K562 (cell line): Measurements from ENCODE around the gene SLC22A23. TPM values are rescaled to one million over a fixed set of nuclear protein-coding genes. Genes with fewer than 3 reads are reported as not detected.

Experiments used
- BHLHE40 ChIP-seq: IDR thresholded peaks from 2 replicates; pipeline ENCODE4 v1.6.1; 2011; ENCODE audit warnings: low read length, improper control_type of control experiment
- CHD1 ChIP-seq: fragments of 200-600 bp; sonication (generic); IDR thresholded peaks from one replicate; pipeline ENCODE4 v1.6.1; 2012; ENCODE audit warnings: mild to moderate bottlenecking, moderate library complexity, low read length, inconsistent platforms
- EGR1 ChIP-seq: fragments of 450-650 bp; conservative IDR thresholded peaks from 2 replicates; pipeline ENCODE4 v1.6.1; 2017; ENCODE audit warnings: mild to moderate bottlenecking
- EZH2 ChIP-seq: IDR thresholded peaks from 2 replicates; pipeline ENCODE4 v1.6.1; 2012; ENCODE audit warnings: low read depth, mild to moderate bottlenecking, inconsistent platforms, low read length, borderline replicate concordance
- FOXK1 ChIP-seq: sonication (generic); formaldehyde crosslinking; IDR thresholded peaks from 2 replicates; pipeline ENCODE4 v1.8.0; 2022; ENCODE audit warnings: missing genetic modification reagents, mild to moderate bottlenecking, borderline replicate concordance
- HEY1 ChIP-seq: fragments of 250-450 bp; sonication (Bioruptor Pico); IDR thresholded peaks from 2 replicates; pipeline ENCODE4 v1.5.0; 2020; ENCODE audit warnings: mild to moderate bottlenecking, moderate library complexity, borderline replicate concordance
- HIVEP1 ChIP-seq: fragments of 250-450 bp; sonication (Bioruptor Pico); IDR thresholded peaks from 2 replicates; pipeline ENCODE4 v1.4.0; 2020; ENCODE audit warnings: mild to moderate bottlenecking
- HLTF ChIP-seq: fragments of 450-650 bp; IDR thresholded peaks from 2 replicates; pipeline ENCODE4 v1.6.1; 2016
- HOMEZ ChIP-seq: fragments of 250-450 bp; sonication (Bioruptor Pico); IDR thresholded peaks from 2 replicates; pipeline ENCODE4 v1.4.0; 2020; ENCODE audit warnings: mild to moderate bottlenecking, moderate library complexity
- HSF4 ChIP-seq: fragments of 250-450 bp; sonication (Bioruptor Pico); IDR thresholded peaks from 2 replicates; pipeline ENCODE4 v2.1.2; 2022; ENCODE audit warnings: mild to moderate bottlenecking, moderate library complexity, borderline replicate concordance
- MBD2 ChIP-seq: sonication (generic); IDR thresholded peaks from 2 replicates; pipeline ENCODE4 v1.6.1; 2016; ENCODE audit warnings: low read depth, borderline replicate concordance
- NCOA1 ChIP-seq: fragments of 450-650 bp; IDR thresholded peaks from 2 replicates; pipeline ENCODE4 v1.6.1; 2016; ENCODE audit warnings: low read depth
- NFE2 ChIP-seq: IDR thresholded peaks from 2 replicates; pipeline ENCODE4 v1.6.1; 2014; ENCODE audit warnings: antibody characterized with exemption, low read depth
- NRF1 ChIP-seq, 2 experiments: fragments of 450-650 bp; IDR thresholded peaks in 1 of 2; conservative IDR thresholded peaks in 1 of 2; 2 replicates each; pipeline ENCODE4 v1.6.1; 2014; ENCODE audit warnings: mild to moderate bottlenecking in 2 of 2
- PATZ1 ChIP-seq: fragments of 250-450 bp; sonication (Bioruptor Pico); IDR thresholded peaks from 2 replicates; pipeline ENCODE4 v1.5.0; 2020; ENCODE audit warnings: mild to moderate bottlenecking, borderline replicate concordance
- POLR3G ChIP-seq: IDR thresholded peaks from 2 replicates; pipeline ENCODE4 v1.6.1; 2011; ENCODE audit not compliant: insufficient read length, insufficient replicate concordance; ENCODE audit errors: extremely low read depth
- SIN3A ChIP-seq, 2 experiments: fragments of 150-350 bp in 1 of 2; IDR thresholded peaks; 2 replicates each; pipeline ENCODE4 v1.6.1; 2011 to 2016; ENCODE audit warnings: borderline replicate concordance in 2 of 2, low read depth in 2 of 2, low read length in 2 of 2, mild to moderate bottlenecking in 2 of 2, moderate library complexity in 2 of 2; ENCODE audit not compliant: control insufficient read depth in 1 of 2
- STAT5A ChIP-seq: IDR thresholded peaks from 2 replicates; pipeline ENCODE4 v1.6.1; 2012; ENCODE audit warnings: low read length, inconsistent platforms, borderline replicate concordance
- UBTF ChIP-seq, 2 experiments: IDR thresholded peaks; 2 replicates each; pipeline ENCODE4 v1.6.1; 2012; ENCODE audit warnings: improper control_type of control experiment in 2 of 2, low read depth in 2 of 2, low read length in 2 of 2, borderline replicate concordance in 1 of 2
- ZBED1 ChIP-seq: IDR thresholded peaks from 2 replicates; pipeline ENCODE4 v1.6.1; 2014
- ZNF121 ChIP-seq: sonication (generic); formaldehyde crosslinking; conservative IDR thresholded peaks from 2 replicates; pipeline ENCODE4 v1.8.0; 2022; ENCODE audit warnings: missing genetic modification reagents
- ZNF175 ChIP-seq: fragments of 200-800 bp; sonication (Bioruptor generic); IDR thresholded peaks from 2 replicates; pipeline ENCODE4 v1.6.1; 2016; ENCODE audit warnings: low read depth, mild to moderate bottlenecking, missing genetic modification characterization, missing compliant biosample characterization
- polyA plus RNA-seq, 8 experiments: library from polyadenylated mRNA; depleted of rRNA in 4 of 8; stranded (reverse) in 5 of 8; unstranded in 3 of 8; fragments of >200 nt; fragmentation: Nextera tagmentation in 2 of 8; fragmentation: Illumina TruSeq in 1 of 8; extraction: Ambion mirVana in 2 of 8; extraction: Trizol in 1 of 8; gene quantifications; 2 replicates each; pipeline versions ENCODE4 v1.2.1 to v1.2.3, GENCODE V29; 2011 to 2014; ENCODE audit warnings: inconsistent platforms in 1 of 8, missing spikeins in 1 of 8
- total RNA-seq, 7 experiments: library from RNA; depleted of rRNA in 6 of 7; stranded (reverse); fragments of >200 nt in 6 of 7; fragmentation: Illumina TruSeq in 2 of 7; extraction: Trizol in 2 of 7; gene quantifications; 2 replicates each; pipeline versions ENCODE4 v1.2.1 to v1.2.3, GENCODE V29; 2011 to 2021; ENCODE audit warnings: low replicate concordance in 1 of 7
- TF ChIP-seq, protein P1 (sequence below): IDR thresholded peaks from 2 replicates; pipeline ENCODE4 v1.6.1; 2016; ENCODE audit warnings: missing genetic modification characterization, missing compliant biosample characterization

SLC22A23 gene
- total and polyA plus RNA-seq, 9 of the 15 experiments (the other 6 are each of a cell fraction or from before 2014, with no cell fraction given) = 0.30 to 8.7 (median 2.5) TPM

GRCh38 chr6:3390698-3391097, 66.2 kb downstream of the SLC22A23 start (continued):
- TF ChIP-seq, protein P1, sequence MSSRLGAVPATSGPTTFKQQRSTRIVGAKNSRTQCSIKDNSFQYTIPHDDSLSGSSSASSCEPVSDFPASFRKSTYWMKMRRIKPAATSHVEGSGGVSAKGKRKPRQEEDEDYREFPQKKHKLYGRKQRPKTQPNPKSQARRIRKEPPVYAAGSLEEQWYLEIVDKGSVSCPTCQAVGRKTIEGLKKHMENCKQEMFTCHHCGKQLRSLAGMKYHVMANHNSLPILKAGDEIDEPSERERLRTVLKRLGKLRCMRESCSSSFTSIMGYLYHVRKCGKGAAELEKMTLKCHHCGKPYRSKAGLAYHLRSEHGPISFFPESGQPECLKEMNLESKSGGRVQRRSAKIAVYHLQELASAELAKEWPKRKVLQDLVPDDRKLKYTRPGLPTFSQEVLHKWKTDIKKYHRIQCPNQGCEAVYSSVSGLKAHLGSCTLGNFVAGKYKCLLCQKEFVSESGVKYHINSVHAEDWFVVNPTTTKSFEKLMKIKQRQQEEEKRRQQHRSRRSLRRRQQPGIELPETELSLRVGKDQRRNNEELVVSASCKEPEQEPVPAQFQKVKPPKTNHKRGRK = no peak
- TF ChIP-seq HEY1 (CRISPR knock-in tag) = no peak
- no peak for TF ChIP-seq ZNF175 (CRISPR knock-in tag)
- TF ChIP-seq HIVEP1 (CRISPR knock-in tag) = no peak
- no peak for TF ChIP-seq FOXK1 (CRISPR knock-in tag)
- TF ChIP-seq MBD2 = no peak
- TF ChIP-seq PATZ1 (CRISPR knock-in tag) = no peak
- TF ChIP-seq POLR3G = no peak
- TF ChIP-seq NCOA1 = 0 out of 2 replicates have a peak, but pooled peaks have one; percentile 31
- TF ChIP-seq ZBED1 = no peak
- no peak for TF ChIP-seq HLTF
- no peak for TF ChIP-seq EGR1
- peak; percentile 14; the same call in 1 of the 2 replicates for TF ChIP-seq STAT5A
- TF ChIP-seq SIN3A (IDR thresholded peaks at IDR 0.05; ENCODE audit: borderline replicate concordance in 2 of 2, control insufficient read depth in 1 of 2, low read depth in 2 of 2, low read length in 2 of 2) = no peak
- no peak for TF ChIP-seq EZH2
- 0 out of 4 replicates have a peak, but pooled peaks of 1 of the 2 experiments have one; percentile 17 for TF ChIP-seq NRF1 (conservative IDR thresholded peaks at IDR 0.05 in 1 of 2, IDR thresholded peaks at IDR 0.05 in 1 of 2)
- TF ChIP-seq HSF4 (CRISPR knock-in tag) = no peak
- TF ChIP-seq UBTF (IDR thresholded peaks at IDR 0.05; ENCODE audit: borderline replicate concordance in 1 of 2, low read depth in 2 of 2, low read length in 2 of 2) = no peak
- no peak for TF ChIP-seq BHLHE40
- TF ChIP-seq NFE2 = peak; percentile 61; the same call in 1 of the 2 replicates
- no peak for TF ChIP-seq ZNF121 (CRISPR knock-in tag)
- no peak for TF ChIP-seq HOMEZ (CRISPR knock-in tag)
- no peak for TF ChIP-seq CHD1
